Measurements from ENCODE around the gene ARL16. TPM values are rescaled to one million over a fixed set of nuclear protein-coding genes. Genes with fewer than 3 reads are reported as not detected.

The ARL16 gene
- total and polyA plus RNA-seq, 2 donors (not counting 3 experiments of a cell fraction or from before 2014, with no cell fraction given), result 41.4 to 71.7 TPM

DNA sequence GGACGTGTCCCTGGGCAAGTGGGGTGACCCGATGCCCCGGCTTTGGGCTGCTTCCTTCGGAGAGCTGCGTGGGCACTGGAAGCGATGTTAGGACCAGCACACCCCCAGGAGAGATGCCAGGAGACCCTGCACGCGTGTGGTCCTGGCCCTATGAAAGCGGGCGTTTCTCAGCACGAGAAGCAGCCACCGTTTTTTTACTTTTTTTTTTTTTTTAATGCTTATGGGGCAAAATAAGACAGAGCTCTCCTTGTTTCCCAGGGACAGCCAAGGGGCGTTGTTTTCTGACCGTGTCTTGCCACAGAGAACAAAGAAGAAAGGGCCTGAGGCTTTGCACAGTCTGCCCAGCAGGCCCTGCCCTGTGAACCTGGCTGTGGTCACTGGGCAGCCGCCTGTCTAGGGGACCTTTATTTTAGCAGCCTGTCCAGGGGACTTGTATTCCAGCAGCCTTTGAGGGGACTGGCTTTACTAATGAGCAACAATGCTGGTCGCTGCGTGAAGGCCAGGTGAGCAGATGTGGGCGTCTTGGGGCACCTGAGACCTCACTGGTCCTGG lies 29.5 kb upstream of the ARL16 start:
- CTCF ChIA-PET, result interaction anchor here (0.9 to 1.6 kb wide), 2 partner anchors 10 to 22 kb away, joined by 3 to 6 read pairs; partner anchors contain the start of gene MRPL12
- Histone ChIP-seq H3K79me2 (ENCODE audit: control insufficient read depth, insufficient read depth, low read length) (no peaks in the 10 kb centered on the region), H3K27me3 (ENCODE audit: control insufficient read depth in 2 of 2, insufficient read depth in 2 of 2, low read length in 2 of 2) (no peaks in the 10 kb centered on the region), H3K4me3 (replicated peaks in 1 of 3; ENCODE audit: insufficient read depth in 1 of 3, low read depth in 1 of 3, low read length in 3 of 3) (peak overlapping the region in 2 of 3 experiments; percentile 56 to 61), H3K27ac (ENCODE audit: insufficient read depth, low read depth, low read length) (no peak overlapping the region), H4K20me1 (replicated peaks; ENCODE audit: control insufficient read depth, extremely low read depth, insufficient read depth, low read length) (no peaks in the 10 kb centered on the region), H3K9me1 (replicated peaks; ENCODE audit: control insufficient read depth, extremely low read depth, insufficient read depth, low read length) (no peaks in the 10 kb centered on the region), H2AFZ (ENCODE audit: low read depth, low read length) (no peak overlapping the region), H3K4me2 (ENCODE audit: insufficient read depth, low read length) (peak overlapping the region; percentile 76), H3K36me3 (ENCODE audit: control insufficient read depth in 2 of 2, extremely low read depth in 1 of 2, insufficient read depth in 2 of 2, low read length in 2 of 2) (no peaks in the 10 kb centered on the region), H3K9ac (replicated peaks; ENCODE audit: extremely low read depth, insufficient read depth, low read length) (peak overlapping the region; percentile 17), H3K4me1 (ENCODE audit: control insufficient read depth, extremely low read depth, insufficient read depth, low read length) (peaks cover 18% of the 10 kb centered on the region), H3K9me3 (replicated peaks; ENCODE audit: control insufficient read depth, insufficient read depth, low read length) (no peaks in the 10 kb centered on the region)
- no peak for DNase-seq (ENCODE audit: low read depth, low spot score)
- intact Hi-C loops (cut with micrococcal nuclease), result no loop called here
- dilution Hi-C loops (cut with MboI; ENCODE audit: extremely low pct_ligation_motif_present, low sequenced_read_pairs), result no loop called here
- POLR2A ChIA-PET, result interaction anchor here (0.6 kb wide), 2 partner anchors 136 to 213 kb away, joined by 4 to 9 read pairs; no protein-coding TSS in a partner anchor
- no TSS peak for BruUV-seq (replicated peaks)
- TF ChIP-seq MYC (IDR thresholded peaks at IDR 0.05; ENCODE audit: low read depth, low read length), result no peak
- TF ChIP-seq POLR2AphosphoS5 (IDR thresholded peaks at IDR 0.05; ENCODE audit: insufficient read depth, low read depth, low read length), result no peak
- no peak for TF ChIP-seq POLR2A (IDR thresholded peaks at IDR 0.05; ENCODE audit: low read depth, low read length)
- TF ChIP-seq JUN (IDR thresholded peaks at IDR 0.05; ENCODE audit: borderline replicate concordance, insufficient read depth, insufficient read length, low read depth), result no peak
- TF ChIP-seq, protein P1, sequence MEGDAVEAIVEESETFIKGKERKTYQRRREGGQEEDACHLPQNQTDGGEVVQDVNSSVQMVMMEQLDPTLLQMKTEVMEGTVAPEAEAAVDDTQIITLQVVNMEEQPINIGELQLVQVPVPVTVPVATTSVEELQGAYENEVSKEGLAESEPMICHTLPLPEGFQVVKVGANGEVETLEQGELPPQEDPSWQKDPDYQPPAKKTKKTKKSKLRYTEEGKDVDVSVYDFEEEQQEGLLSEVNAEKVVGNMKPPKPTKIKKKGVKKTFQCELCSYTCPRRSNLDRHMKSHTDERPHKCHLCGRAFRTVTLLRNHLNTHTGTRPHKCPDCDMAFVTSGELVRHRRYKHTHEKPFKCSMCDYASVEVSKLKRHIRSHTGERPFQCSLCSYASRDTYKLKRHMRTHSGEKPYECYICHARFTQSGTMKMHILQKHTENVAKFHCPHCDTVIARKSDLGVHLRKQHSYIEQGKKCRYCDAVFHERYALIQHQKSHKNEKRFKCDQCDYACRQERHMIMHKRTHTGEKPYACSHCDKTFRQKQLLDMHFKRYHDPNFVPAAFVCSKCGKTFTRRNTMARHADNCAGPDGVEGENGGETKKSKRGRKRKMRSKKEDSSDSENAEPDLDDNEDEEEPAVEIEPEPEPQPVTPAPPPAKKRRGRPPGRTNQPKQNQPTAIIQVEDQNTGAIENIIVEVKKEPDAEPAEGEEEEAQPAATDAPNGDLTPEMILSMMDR (IDR thresholded peaks at IDR 0.05; ENCODE audit: extremely low read depth in 1 of 2, insufficient read depth in 1 of 2, low read depth in 1 of 2, low read length in 2 of 2), result no peak
- no peak for TF ChIP-seq FOS (IDR thresholded peaks at IDR 0.05; ENCODE audit: borderline replicate concordance, insufficient read depth, low read length)
- no peak for TF ChIP-seq EZH2 (IDR thresholded peaks at IDR 0.05; ENCODE audit: borderline replicate concordance, low read depth, low read length, severe bottlenecking)
- TF ChIP-seq, protein P2, sequence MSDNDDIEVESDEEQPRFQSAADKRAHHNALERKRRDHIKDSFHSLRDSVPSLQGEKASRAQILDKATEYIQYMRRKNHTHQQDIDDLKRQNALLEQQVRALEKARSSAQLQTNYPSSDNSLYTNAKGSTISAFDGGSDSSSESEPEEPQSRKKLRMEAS (IDR thresholded peaks at IDR 0.05; ENCODE audit: insufficient read depth, insufficient read length), result no peak
- no peak for TF ChIP-seq GATA2 (IDR thresholded peaks at IDR 0.05; ENCODE audit: insufficient read depth, insufficient read length, low read depth, low read length)
- FAIRE-seq, result no peak

All from endothelial cell of umbilical vein (primary cell).